Caco-2 (cell line): ENCODE results near the gene NKIRAS1. TPM values are rescaled to one million over a fixed set of nuclear protein-coding genes. Genes with fewer than 3 reads are reported as not detected.
"Not testable (repeated sequence)": the region's sequence is repeated elsewhere in the genome, so short reads cannot be mapped to it uniquely, and the experiment has no call there.

ENCODE experiments used
- BruUV-seq: library from RNA; stranded (reverse); fragments of 400-500 nt; replicated peaks from 2 replicates; lab custom pipeline; 2021; lab: Mats Ljungman, UMichigan
- CTCF ChIA-PET: fragments of 300-600 bp; sonication (Branson Sonifier 250); formaldehyde crosslinking; loops from one replicate; lab custom pipeline; 2022; ENCODE audit warnings: antibody characterized with exemption; lab: Charles Lee
- POLR2A ChIA-PET: fragments of 300-600 bp; sonication (Branson Sonifier 250); formaldehyde crosslinking; loops from one replicate; lab custom pipeline; 2022; ENCODE audit warnings: antibody characterized with exemption; lab: Charles Lee
- DNase-seq, 2 experiments: peaks; one replicate each; pipeline versions ENCODE4 v3.0.0 to v3.0.0-alpha.2; 2020 to 2022
- H3K27me3 ChIP-seq: replicated peaks from 2 replicates; pipeline ENCODE4 v1.6.0; 2011; ENCODE audit warnings: low read length; ENCODE audit not compliant: control insufficient read depth, insufficient read depth
- H3K36me3 ChIP-seq: 2 replicates; pipeline ENCODE4 v1.5.1; 2011; ENCODE audit warnings: low read length; ENCODE audit not compliant: control insufficient read depth, insufficient read depth
- H3K4me1 ChIP-seq: fragments of 250-450 bp; sonication (Bioruptor Pico); 2 replicates; pipeline ENCODE4 v1.5.1; 2020; ENCODE audit warnings: mild to moderate bottlenecking
- H3K4me3 ChIP-seq: 2 replicates; pipeline ENCODE4 v1.5.1; 2011; ENCODE audit warnings: low read depth, mild to moderate bottlenecking, control low read depth, low read length
- H3K9me3 ChIP-seq: fragments of 250-450 bp; sonication (Bioruptor Pico); 2 replicates; pipeline ENCODE4 v1.5.1; 2020; ENCODE audit warnings: mild to moderate bottlenecking, moderate library complexity
- H3K27ac Mint-ChIP-seq: one replicate; pipeline ENCODE4 v1.8.0; 2022; ENCODE audit warnings: mixed read lengths; ENCODE audit not compliant: unreplicated experiment
- H3K27me3 Mint-ChIP-seq: one replicate; pipeline ENCODE4 v1.8.0; 2022; ENCODE audit warnings: mixed read lengths; ENCODE audit not compliant: insufficient read depth, unreplicated experiment
- H3K36me3 Mint-ChIP-seq: one replicate; pipeline ENCODE4 v1.8.0; 2022; ENCODE audit warnings: mild to moderate bottlenecking, mixed read lengths; ENCODE audit not compliant: insufficient read depth, unreplicated experiment
- H3K4me1 Mint-ChIP-seq: one replicate; pipeline ENCODE4 v1.8.0; 2022; ENCODE audit warnings: low read depth, mixed read lengths; ENCODE audit not compliant: unreplicated experiment
- H3K4me3 Mint-ChIP-seq: one replicate; pipeline ENCODE4 v1.8.0; 2022; ENCODE audit warnings: mild to moderate bottlenecking, moderate library complexity, mixed read lengths; ENCODE audit not compliant: unreplicated experiment
- H3K9me3 Mint-ChIP-seq: one replicate; pipeline ENCODE4 v1.8.0; 2022; ENCODE audit warnings: mixed read lengths; ENCODE audit not compliant: unreplicated experiment
- CTCF ChIP-seq, 2 experiments: fragments of 200-600 bp in 1 of 2; IDR thresholded peaks; 1 replicate in 1 of 2; 2 replicates in 1 of 2; pipeline versions ENCODE4 v1.5.1 to v1.8.0; 2011 to 2022; ENCODE audit warnings: antibody characterized with exemption in 1 of 2, control low read depth in 1 of 2, inconsistent platforms in 1 of 2, low read depth in 1 of 2, low read length in 1 of 2, mild to moderate bottlenecking in 1 of 2, moderate library complexity in 1 of 2; ENCODE audit not compliant: insufficient read depth in 1 of 2, severe bottlenecking in 1 of 2, unreplicated experiment in 1 of 2
- intact Hi-C: fragments of 100-400 bp; cut with micrococcal nuclease; formaldehyde crosslinking; loops from one replicate; pipeline ENCODE4 v1.10.0; 2022; ENCODE audit not compliant: unreplicated experiment
- total RNA-seq: library from RNA; stranded (reverse); gene quantifications from 2 replicates; pipeline ENCODE4 v1.2.3, GENCODE V29; 2022

NKIRAS1 gene
- total RNA-seq, 1 experiment from 2014 or later: 6.8 TPM

GRCh38 chr3:23873941-23874340 lies 42.8 kb downstream of the NKIRAS1 start:
- Mint-ChIP-seq H3K9me3 (no peaks in the 10 kb centered on the region), H3K4me1 (no peaks in the 10 kb centered on the region), H3K36me3 (peaks cover 11% of the 10 kb centered on the region), H3K27me3 (no peaks in the 10 kb centered on the region), H3K27ac (no peak overlapping the region), H3K4me3 (no peak overlapping the region)
- BruUV-seq: no TSS peak
- Histone ChIP-seq H3K4me3 (no peak overlapping the region), H3K9me3 (no peaks in the 10 kb centered on the region), H3K36me3 (no peaks in the 10 kb centered on the region), H3K4me1 (no peaks in the 10 kb centered on the region), H3K27me3 (no peaks in the 10 kb centered on the region)
- no peak for TF ChIP-seq CTCF (IDR thresholded peaks at IDR 0.05; ENCODE audit: insufficient read depth in 1 of 2, low read depth in 1 of 2, low read length in 1 of 2, severe bottlenecking in 1 of 2, unreplicated experiment in 1 of 2)
- ChIA-PET CTCF (no interaction called here), POLR2A (no interaction called here)
- DNase-seq: no peak
- intact Hi-C loops: no loop called here

- ChIA-PET POLR2A (no interaction called here), CTCF (no interaction called here)
- no peaks in the 10 kb centered on the region for H3K4me1 Mint-ChIP-seq
- H3K27ac Mint-ChIP-seq: no peak overlapping the region
- intact Hi-C loops: no loop called here
- no peaks in the 10 kb centered on the region for H3K27me3 Mint-ChIP-seq
- Histone ChIP-seq H3K4me3 (no peak overlapping the region), H3K4me1 (no peaks in the 10 kb centered on the region), H3K27me3 (no peaks in the 10 kb centered on the region), H3K9me3 (no peaks in the 10 kb centered on the region), H3K36me3 (no peaks in the 10 kb centered on the region)
- H3K36me3 Mint-ChIP-seq: peaks cover 5% of the 10 kb centered on the region
- no peak for TF ChIP-seq CTCF (IDR thresholded peaks at IDR 0.05; ENCODE audit: insufficient read depth in 1 of 2, low read depth in 1 of 2, low read length in 1 of 2, severe bottlenecking in 1 of 2, unreplicated experiment in 1 of 2)
- H3K4me3 Mint-ChIP-seq: no peak overlapping the region
- DNase-seq: no peak
- no TSS peak for BruUV-seq
- H3K9me3 Mint-ChIP-seq: no peaks in the 10 kb centered on the region
Observed at GRCh38 chr3:23872330-23872729, 44.5 kb downstream of the NKIRAS1 start.

GRCh38 chr3:23871361-23871760 lies 45.4 kb downstream of the NKIRAS1 start:
- H3K27me3 Mint-ChIP-seq, intact Hi-C loops, DNase-seq, H3K27me3 ChIP-seq, H3K36me3 ChIP-seq, H3K4me1 ChIP-seq, POLR2A ChIA-PET, H3K27ac Mint-ChIP-seq, BruUV-seq, H3K9me3 ChIP-seq, H3K4me1 Mint-ChIP-seq, H3K4me3 Mint-ChIP-seq, H3K4me3 ChIP-seq, H3K9me3 Mint-ChIP-seq, CTCF ChIA-PET, H3K36me3 Mint-ChIP-seq: not testable (repeated sequence)

- H3K4me1 Mint-ChIP-seq, H3K27me3 ChIP-seq, H3K4me3 Mint-ChIP-seq, H3K27me3 Mint-ChIP-seq, H3K9me3 Mint-ChIP-seq, POLR2A ChIA-PET, DNase-seq, H3K4me3 ChIP-seq, H3K36me3 Mint-ChIP-seq, CTCF ChIA-PET, H3K27ac Mint-ChIP-seq, H3K36me3 ChIP-seq, H3K4me1 ChIP-seq, intact Hi-C loops, BruUV-seq, H3K9me3 ChIP-seq: not testable (repeated sequence)
Observed at GRCh38 chr3:23870663-23871043, 46.1 kb downstream of the NKIRAS1 start.
